NCI-H460 (cell line): Measurements from ENCODE around the gene RERE. TPM values are rescaled to one million over a fixed set of nuclear protein-coding genes. Genes with fewer than 3 reads are reported as not detected.
"Not testable (repeated sequence)": the region's sequence is repeated elsewhere in the genome, so short reads cannot be mapped to it uniquely, and the experiment has no call there.

Experiments used
- DNase-seq: peaks from one replicate; pipeline ENCODE4 v3.0.0-alpha.2; 2016; ENCODE audit warnings: low read depth; ENCODE audit errors: extremely low read depth
- total RNA-seq: library from RNA; depleted of rRNA; stranded (reverse); fragments of >200 nt; shearing (Covaris generic); gene quantifications from 2 replicates; pipeline ENCODE4 v1.2.3, GENCODE V29; 2014

RERE gene
- total RNA-seq, 1 experiment from 2014 or later = 7.7 TPM

DNA sequence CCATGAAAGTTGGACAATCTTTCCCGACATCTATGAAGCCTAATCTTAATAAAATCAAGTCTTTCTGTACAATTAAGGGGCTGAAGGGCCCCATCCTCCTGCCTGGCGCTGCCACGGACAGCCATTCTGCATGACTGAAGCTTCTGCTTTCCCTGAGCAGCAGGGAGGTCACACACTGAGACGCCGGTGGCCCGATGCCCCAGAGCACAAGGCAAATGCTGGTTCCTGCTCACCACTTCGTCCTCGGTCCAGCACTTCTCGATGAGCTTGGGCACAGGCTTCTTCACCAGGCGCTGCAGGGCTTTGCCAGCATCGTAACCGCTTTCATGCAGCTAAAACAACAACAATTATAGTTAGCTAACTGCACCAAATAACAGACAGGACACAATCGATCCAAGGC is 351.7 kb downstream of the RERE start:
- no peak for DNase-seq

DNA sequence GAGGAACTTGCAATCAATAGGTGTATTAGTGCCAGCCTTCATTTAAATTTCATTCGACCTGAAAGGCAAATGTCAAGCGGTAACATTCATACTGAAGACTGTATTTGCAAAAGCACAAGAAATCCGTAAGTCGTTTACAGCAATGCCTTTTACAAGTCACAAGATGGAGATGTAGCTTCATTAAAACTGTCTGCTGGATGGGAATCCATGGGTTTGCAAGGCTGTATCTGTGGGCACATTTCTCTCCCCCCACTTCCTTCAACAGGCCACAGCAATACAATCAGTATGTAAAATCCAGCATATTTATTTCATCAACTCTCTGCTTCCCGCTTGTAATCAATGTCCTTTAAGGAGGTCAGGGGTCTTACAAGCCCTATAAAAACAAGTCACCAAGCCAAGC is 352.4 kb downstream of the RERE start:
- DNase-seq = no peak

DNA sequence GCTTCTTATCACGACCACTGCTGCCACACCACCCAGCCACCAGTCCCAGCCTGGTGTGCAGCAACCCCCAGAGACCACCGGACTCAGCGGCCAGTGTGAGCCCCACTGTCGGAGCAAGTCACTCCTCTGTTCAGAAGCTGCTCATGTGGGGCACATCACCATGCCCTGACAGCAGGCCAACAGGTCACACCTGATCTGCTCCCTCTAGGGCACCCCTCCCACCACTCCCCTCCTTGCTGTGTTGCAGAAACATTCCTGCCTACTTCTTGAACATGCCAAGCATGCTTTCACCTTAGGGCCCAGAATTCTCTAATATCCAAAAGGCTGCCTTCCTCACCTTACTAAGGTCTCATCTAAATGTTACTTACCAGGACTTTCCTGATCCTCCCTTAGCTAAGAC is 353.1 kb downstream of the RERE start:
- DNase-seq = no peak

DNA sequence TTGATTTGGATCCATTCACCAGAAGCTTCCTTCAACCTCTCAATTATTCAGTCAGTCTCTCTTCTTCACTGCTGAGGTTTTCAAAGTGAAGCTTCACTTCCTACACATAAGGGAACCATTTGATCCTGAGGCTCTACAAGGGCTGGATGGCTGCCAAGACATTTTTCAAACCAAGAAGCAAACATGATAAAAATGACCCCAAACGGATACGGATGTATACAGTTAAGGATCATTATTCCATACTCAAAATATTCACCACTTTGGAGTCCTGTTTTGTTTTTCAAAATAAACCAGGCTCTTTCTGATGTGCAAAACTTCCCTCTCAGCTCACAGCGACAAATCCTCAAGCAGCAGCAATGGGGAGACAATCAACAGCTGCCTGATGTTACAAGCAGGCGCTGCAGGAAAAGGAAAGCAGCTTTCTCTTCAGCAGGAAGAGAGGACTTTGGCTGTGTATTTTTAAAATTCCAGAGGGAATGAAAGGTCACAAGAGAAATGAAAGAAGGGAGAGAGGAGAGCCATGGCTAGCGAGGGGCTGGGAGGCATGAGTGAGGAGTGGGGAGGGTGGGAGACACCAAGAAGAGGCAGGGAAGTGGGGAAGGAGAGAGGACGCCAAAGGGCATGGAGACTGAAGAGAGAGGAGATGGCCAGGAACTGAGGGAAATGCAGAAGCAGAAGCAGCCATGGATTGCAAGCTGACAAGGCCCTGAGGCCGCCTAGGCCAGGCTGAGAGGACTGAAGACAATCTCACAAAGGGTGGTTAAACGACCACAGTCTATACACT is 354.1 kb downstream of the RERE start:
- DNase-seq = no peak

DNA sequence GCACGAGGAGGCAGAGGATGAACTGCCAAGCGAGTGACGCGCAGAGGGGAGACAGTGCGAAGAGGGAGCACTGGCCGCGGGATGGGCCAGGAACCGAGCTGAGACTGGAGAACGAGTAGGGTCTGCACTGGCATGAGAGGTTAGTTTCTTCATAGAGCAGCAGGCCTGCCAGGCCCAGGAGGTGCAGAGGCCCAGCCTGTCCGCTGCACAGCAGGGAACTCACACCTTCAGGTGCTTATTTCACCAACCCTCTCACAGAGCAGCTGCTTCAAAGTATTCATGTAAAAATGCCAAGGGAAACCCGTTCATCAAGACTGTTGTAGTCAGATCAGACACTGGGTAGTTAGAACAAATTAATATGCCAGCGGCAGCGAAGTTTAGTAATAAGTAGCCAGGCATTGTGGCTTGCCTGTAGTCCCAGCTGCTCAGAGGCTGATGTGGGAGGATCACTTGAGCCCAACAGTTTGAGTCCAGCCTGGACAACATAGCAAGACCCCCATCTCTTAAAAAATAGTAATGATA is 355.0 kb downstream of the RERE start:
- DNase-seq = no peak

- DNase-seq = no peak
Observed at GRCh38 chr1:8461351-8462110, 355.9 kb downstream of the RERE start.

GRCh38 chr1:8460784-8461183 is 356.7 kb downstream of the RERE start:
- no peak for DNase-seq

- DNase-seq = no peak
Observed at GRCh38 chr1:8460132-8460544, 357.3 kb downstream of the RERE start.

DNA sequence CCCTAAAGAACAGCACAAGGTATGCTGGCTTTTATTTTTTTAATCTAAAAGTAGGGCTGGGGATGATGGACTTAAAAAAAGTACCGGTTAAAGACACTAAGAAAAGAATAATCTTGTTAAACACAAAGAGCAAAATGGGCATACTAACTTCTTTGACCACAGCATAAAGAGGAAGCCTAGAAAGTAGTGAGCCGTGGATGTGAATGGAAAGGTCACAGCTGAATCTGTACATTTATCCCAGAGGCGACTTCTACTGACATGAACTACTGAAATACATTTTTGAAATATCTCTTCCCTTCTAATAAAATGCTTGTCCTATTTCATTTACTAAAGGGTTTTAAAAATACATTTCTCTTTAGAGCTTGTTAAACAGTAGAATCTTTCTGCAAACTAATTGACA is 358.8 kb downstream of the RERE start:
- no peak for DNase-seq

DNA sequence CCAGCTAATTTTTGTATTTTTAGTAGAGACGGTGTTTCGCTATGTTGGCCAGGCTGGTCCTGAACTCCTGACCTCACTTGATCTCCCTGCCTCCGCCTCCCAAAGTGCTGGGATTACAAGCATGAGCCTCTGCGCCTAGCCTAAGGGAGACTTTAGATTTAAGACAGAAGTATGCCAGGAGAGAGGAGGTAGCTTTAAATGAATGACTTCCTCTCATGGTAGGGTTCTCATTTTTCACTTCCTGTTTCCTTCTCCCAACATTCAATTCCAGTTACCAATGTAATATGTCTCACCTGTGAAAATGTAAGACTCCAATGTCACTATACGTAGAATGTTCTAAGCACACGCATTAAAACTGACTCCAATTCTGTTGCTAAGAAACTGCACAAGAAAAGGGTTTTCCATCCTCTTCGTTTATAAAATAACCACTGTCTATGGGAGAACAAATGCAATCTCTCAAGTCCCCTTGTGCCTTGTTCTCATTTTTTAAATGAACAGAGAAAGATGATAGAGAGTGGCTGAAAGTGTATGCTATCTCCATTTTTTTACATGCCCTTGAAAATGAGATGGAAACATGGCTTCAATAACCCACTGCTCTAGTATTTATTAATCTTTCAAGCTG is 359.6 kb downstream of the RERE start:
- DNase-seq = no peak

DNA sequence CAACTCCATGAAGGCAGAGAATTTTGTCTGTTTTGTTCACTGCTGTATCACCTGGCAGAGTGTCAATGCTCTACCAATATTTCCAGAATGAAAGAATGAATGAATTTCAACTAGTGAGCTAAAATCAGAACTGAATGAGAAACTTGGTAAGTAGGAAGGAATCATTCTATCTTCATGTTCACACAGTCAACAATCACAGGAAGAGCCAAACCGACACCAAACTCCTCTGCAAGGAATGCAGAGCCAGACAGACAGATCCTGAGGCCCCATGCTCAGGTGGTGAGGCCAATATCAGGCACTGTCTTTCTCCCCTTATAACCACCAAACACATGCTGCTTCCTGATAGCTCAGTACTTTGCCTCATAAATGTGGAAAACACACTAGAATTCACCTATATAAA is 360.4 kb downstream of the RERE start:
- DNase-seq = no peak

GRCh38 chr1:8456308-8456912 is 361.0 kb downstream of the RERE start:
- no peak for DNase-seq

GRCh38 chr1:8455700-8456307 is 361.6 kb downstream of the RERE start:
- DNase-seq = no peak

DNA sequence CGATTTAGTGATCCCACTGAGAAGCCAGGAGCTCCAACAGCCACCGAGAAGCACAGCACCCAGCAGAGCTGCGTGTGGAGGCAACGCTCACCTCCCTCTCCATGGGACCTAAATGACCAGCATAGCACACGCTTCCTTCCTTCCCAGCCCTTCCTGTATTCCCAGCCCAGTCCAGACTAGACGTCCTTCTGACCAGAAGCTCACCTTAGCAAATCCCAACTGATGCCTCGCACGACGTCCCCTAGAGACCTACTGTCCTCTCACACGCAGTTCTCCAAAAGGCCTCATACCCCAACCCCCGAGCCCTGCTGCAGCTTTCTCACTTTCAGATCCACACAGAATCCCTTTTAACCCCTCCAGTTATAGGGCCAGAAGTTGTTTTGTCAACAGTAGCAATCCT is 367.1 kb downstream of the RERE start:
- DNase-seq = no peak

GRCh38 chr1:8448911-8449661 is 368.4 kb downstream of the RERE start:
- no peak for DNase-seq

GRCh38 chr1:8448505-8448904 is 368.9 kb downstream of the RERE start:
- DNase-seq = not testable (repeated sequence)

GRCh38 chr1:8447616-8448150 is 369.8 kb downstream of the RERE start:
- DNase-seq = no peak

DNA sequence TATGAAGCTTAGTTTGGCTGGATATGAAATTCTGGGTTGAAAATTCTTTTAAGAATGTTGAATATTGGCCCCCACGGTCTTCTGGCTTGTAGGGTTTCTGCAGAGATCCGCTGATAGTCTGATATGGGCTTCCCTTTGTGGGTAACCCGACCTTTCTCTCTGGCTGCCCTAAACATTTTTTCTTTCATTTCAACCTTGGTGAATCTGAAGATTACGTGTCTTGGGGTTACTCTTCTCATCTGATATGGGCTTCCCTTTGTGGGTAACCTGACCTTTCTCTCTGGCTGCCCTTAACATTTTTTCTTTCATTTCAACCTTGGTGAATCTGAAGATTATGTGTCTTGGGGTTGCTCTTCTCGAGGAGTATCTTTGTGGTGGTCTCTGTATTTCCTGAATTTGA is 371.3 kb downstream of the RERE start:
- DNase-seq = not testable (repeated sequence)

GRCh38 chr1:8443558-8444194 is 373.8 kb downstream of the RERE start:
- no peak for DNase-seq
